NCI-H82 treated with DMSO at 0.1 percent for 48 hours (cell line): ENCODE results near the gene ITPR1.
"Not testable (repeated sequence)": the region's sequence is repeated elsewhere in the genome, so short reads cannot be mapped to it uniquely, and the experiment has no call there.

ENCODE experiments used
- DNase-seq: peaks from one replicate; lab custom pipeline; 2025; ENCODE audit not compliant: unreplicated experiment; lab: John Stamatoyannopoulos, UW

Gene ITPR1

DNA sequence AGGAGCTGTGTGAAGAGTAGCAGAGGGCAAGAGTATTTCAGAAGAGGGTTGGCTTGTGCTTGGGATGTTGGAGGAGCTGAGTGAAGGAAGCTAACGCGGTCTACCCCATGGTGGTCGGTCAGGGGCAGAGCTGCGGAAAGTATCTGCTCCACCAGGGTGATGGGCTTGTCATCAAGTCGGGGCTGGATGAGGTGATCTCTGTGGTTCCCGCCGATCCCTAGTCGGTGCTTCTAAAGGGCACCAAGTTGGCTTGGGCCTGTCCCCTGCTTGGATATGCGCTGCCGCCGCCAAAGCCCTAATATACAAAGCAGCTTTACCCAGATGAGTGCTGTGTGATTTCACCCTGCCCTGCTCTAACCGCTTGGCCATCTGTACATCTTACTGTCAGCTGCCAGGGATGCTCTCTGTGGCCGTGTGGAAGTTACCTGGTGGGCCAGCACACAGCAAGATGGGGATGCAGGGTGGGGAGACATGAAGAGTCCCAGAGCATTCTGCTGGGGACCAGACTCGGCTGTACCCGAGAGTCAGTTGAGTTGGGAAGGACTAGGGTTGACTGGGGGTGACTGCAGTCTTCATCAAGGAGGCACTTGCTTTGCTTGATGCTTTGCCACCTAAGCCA lies 260.0 kb downstream of the ITPR1 start:
- no peak for DNase-seq

GRCh38 chr3:4754180-4755086 lies 261.3 kb downstream of the ITPR1 start:
- DNase-seq: no peak

DNA sequence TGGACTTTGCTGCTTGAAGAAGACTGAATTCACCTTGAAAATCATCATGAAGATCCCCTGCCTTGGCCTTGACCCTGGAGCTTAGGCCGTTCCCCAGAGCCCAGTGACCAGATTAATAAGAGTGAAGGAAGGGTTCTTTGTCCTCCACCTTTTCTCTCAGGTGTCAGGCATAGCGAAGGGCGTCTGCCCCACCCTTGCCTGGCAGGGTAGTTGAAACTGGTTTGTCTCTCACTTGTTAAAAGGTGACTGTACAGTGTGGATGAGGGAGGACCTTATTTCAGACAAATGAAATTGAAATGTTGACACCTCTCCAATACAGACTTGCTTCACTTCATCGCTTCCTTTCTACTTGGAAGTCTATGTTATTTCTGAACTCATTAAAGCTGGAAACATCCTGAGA lies 262.4 kb downstream of the ITPR1 start:
- DNase-seq: no peak

GRCh38 chr3:4756057-4756775 lies 263.1 kb downstream of the ITPR1 start:
- no peak for DNase-seq

DNA sequence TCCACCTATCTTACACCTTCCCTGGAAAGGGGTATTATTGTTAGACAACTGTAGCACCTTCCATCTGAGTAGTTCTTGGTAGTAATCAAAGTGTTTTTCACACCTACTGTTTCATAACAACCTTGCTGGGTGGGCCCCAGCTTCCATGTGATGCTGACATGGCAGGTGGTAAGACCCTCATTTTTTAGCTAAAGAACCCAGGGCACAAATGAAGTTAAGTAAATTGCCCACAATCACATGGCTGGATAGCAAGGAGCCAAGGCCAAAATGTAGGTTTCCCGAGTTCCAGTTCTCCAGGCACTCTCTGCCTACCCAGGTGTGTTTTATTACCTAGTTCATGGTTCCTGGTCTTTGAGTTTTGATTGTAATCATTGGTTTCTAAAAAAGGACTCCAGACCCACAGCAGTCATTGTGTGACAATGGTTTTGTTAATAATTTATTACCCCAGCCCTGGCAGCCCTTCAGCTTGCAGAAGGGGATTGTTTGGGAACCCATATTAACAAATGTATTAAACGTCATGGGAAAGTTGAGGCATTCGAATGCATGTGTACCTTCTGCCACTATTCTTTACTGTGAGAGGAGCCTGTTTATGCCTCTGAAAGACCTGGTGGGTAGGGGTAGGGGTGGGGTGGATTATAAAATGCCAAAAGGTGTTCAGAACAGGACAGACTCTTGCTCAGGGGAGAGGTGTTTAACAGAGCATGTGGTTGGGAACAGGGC lies 263.9 kb downstream of the ITPR1 start:
- no peak for DNase-seq

GRCh38 chr3:4757575-4758248 lies 264.6 kb downstream of the ITPR1 start:
- no peak for DNase-seq

GRCh38 chr3:4758249-4758860 lies 265.2 kb downstream of the ITPR1 start:
- no peak for DNase-seq

DNA sequence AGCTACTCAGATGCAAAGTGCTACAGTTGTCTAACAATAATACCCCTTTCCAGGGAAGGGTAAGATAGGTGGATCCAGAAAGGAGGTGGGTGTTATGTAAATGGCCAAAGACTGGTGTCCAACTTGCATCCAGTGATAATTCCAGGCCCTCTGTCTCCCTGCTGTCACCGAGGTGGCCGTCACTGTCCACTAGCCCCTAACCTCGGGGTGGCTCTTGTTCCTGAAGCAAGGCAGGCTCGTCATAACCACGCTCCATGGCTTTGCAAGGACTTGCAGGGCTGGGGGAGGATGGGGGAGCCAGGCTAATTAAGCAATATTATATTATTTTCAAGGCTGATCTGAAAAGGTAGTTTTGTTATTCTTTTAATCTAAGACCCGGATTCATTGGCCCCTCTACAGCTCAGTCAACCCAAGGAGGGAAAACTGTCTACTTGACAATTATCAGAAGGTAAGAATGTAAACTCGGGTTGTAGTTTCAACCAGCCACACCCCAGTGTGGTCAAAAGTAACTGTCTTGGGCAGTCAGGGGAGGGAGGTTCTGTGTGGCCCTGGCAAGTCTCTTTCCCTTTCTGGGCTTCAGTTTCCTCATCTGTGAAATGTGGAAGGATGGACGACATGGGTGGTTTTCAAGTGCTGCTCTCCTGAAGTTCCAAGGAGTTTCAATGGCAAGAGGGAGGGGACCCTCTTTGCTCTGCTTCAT lies 266.0 kb downstream of the ITPR1 start:
- DNase-seq: no peak

DNA sequence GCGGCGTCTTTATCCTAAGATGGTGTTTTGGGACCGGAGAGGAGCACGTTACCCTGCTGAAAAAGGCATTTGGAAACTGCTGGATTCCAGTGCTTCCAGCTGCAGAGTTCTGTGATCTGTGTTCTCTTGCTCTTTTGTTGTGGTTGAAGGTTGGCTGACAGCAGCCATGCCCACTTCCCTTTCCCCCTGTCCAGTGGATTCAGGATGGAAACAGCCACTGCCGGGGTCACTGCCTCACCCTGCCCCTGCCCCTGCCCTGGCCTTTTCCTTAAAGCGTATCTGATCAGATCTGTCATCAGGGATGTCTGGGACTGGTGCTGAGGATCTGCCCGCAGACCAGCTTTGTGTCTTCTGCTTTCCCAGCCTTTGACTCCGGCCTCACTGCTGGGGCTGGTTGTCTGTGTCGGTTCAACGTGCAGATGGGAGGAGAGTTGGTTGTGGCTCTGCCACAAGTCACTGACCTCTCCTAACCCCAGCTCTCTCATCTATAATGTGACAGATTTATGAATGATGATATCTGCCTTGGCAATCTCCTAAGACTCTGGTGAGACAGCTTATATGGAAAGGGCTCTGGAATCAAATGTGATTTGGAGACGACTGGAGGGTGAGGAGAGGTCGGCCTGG lies 266.7 kb downstream of the ITPR1 start:
- DNase-seq: peak; percentile 80

DNA sequence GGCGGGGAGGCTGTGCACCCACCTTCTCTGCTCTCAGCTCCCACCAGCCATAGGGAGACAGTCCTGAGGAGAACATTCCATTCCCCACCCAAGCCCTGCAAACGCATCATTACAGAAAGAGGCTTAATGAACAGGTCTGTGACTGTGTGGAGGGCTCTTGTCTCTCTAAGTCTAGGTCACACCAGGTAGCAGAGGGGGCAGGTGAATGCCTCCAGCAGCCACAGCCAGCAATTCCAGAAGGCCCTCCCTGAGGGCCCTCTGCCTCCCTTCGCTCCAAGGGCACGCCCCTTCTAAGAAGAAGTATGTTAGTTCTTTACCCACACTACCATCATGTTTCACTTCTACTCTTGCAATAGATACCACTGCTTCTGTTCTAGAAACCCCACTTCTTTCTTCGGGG lies 268.6 kb downstream of the ITPR1 start:
- DNase-seq: no peak

DNA sequence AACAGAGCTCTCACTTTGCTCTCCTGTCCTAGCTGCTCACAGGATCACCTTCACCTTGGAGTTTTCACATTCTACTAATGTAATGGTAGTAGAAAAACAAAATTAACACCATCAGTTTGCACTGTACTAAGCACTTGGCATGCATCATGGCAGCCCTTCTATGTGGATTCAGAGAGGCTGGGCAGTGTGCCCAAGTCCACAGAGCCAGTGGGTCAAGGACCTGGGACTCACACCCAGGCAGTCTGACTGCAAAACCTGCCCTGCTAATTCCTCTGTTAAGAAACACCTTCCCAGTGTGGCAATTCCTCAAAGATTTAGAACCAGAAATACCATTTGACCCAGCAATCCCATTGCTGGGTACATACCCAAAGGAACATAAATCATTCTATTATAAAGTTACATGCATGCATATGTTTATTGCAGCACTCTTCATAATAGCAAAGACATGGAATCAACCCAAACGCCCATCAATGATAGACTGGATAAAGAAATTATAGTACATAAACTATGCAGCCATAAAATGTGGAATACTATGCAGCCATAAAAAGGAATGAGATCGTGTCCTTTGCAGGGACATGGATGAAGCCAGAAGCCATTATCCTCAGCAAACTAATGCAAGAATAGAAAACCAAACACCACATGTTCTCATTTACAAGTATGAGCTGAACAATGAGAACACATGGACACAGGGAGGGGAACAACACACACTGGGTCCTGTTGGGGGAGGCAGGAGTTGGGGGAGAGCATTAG lies 269.5 kb downstream of the ITPR1 start:
- DNase-seq: not testable (repeated sequence)

DNA sequence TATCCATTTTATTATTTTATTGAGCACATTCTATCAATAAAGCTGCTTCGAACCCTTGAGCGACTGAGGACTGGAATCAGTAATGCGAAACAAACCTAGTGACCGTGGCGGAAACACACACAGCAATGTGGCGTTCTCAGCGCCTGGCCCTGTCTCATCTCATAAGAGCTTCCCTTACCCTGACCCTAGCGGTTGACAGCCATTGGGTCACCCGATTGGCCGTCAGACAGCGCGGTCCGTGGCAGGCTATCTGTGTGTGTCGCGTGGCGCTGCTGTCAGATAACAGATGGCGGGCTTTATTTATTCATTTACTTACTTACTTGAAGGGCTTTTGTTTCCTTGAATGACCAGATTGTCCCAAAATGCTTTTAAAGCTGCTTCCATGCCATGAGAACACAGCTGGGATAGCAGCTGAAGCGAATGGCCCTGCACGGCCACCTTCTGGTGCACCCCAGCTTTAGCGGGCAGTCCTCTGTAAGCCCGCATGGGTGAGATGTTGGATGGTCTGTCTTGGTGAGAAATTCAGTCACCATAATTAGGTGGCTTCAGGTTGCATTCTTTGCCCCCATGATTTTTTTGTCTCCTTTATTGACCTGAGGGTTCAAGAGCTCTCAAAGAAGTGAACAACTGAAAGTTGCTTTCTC lies 270.6 kb downstream of the ITPR1 start:
- DNase-seq: peak; percentile 49

- no peak for DNase-seq
Measured at GRCh38 chr3:4765212-4765611, 272.1 kb downstream of the ITPR1 start.

- DNase-seq: no peak
Measured at GRCh38 chr3:4766263-4766662, 273.1 kb downstream of the ITPR1 start.

DNA sequence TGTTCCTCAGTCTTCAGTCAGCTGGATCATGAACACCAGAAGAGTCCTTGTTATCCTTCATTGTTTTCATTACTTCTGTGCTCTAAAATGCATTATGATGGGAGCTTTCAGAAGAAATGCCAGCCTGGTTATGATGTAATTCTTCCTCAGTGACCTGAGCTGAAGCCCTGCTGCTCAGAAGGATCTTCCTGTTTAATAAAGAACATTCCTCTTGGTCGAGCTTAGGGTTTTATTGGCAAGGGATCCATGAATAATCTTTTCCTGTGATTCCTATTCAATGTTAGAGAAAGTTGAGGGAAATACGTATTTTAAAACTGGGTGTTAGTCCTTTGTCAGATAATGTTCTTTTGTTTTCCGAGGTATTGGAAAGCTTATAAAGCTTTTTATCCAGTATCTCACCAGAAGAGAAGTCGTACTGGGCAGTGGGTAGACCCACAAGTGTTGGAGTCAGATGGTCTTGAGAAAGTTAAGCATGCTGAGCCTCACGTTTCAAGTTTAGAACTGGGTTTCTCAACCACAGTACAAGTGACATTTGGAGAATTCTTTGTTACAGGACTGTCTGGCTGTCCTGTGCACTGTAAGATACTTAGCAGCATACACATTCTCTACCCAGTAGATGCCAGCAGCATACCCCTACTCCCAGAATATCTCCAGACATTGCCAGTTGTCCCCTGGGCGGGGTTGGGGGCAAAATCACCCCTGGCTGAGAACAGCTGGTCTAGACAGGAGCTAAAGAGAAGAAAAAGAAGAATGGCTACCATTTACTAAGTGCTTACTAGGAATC lies 273.8 kb downstream of the ITPR1 start:
- no peak for DNase-seq

DNA sequence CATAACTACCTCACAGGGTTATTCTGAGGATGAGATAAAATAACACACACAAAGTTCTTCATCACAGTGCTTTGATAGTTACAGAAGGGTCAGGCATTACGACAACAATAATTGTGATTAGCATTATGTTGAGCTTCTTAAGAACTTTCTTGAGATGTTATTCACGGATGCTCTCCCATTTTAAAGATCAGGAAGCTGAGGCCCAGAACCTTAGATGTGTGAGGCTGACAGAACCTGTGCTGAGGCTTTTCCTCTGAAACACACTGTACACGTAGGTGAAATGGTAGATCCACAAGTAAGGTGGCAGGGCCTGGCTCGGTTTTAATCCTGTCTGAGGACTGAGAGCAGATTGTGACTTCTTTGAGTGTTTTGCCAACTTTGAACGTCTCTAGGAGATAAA lies 274.9 kb downstream of the ITPR1 start:
- no peak for DNase-seq

DNA sequence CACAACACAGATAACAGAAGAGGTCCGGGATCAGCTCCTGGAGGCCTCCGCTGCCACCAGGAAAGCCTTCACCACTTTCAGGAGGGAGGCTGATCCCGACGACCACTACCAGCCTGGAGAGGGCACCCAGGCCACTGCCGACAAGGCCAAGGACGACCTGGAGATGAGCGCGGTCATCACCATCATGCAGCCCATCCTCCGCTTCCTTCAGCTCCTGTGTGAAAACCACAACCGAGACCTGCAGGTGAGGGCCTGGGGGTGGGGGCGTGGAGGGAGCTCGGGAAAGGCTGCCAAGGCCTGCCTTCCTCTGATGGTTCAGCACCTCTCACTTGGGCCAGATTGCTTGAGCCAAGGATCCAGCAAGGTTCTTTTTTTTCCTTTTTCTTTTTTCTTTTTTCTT lies 275.4 kb downstream of the ITPR1 start:
- DNase-seq: no peak
